Smooth muscle cell (in vitro differentiated cells): ENCODE measurements around the gene ZNRF1. TPM values are rescaled to one million over a fixed set of nuclear protein-coding genes. Genes with fewer than 3 reads are reported as not detected.

Experiments
- DNase-seq: peaks from one replicate; lab custom pipeline; 2025; ENCODE audit not compliant: unreplicated experiment; lab: John Stamatoyannopoulos, UW
- H2AFZ ChIP-seq: fragments of 200-600 bp; sonication (generic); 2 replicates; pipeline ENCODE4 v1.6.0; 2016; ENCODE audit warnings: antibody characterized with exemption, low read depth, mild to moderate bottlenecking
- H3F3A ChIP-seq: fragments of 200-600 bp; sonication (generic); 2 replicates; pipeline ENCODE4 v1.6.0; 2017; ENCODE audit warnings: antibody characterized with exemption, low read depth
- H3K27ac ChIP-seq: fragments of 200-600 bp; sonication (generic); 2 replicates; pipeline ENCODE4 v1.5.1; 2016; ENCODE audit warnings: low read depth, mild to moderate bottlenecking
- H3K27me3 ChIP-seq: fragments of 200-600 bp; sonication (generic); 2 replicates; pipeline ENCODE4 v1.6.1; 2016; ENCODE audit warnings: low read depth, mild to moderate bottlenecking
- H3K36me3 ChIP-seq: fragments of 200-600 bp; sonication (generic); 2 replicates; pipeline ENCODE4 v1.5.1; 2016; ENCODE audit warnings: low read depth
- H3K4me1 ChIP-seq: fragments of 200-600 bp; sonication (generic); 2 replicates; pipeline ENCODE4 v1.5.1; 2016; ENCODE audit warnings: low read depth
- H3K4me2 ChIP-seq: fragments of 200-600 bp; sonication (generic); 2 replicates; pipeline ENCODE4 v1.6.0; 2016; ENCODE audit warnings: mild to moderate bottlenecking
- H3K4me3 ChIP-seq: fragments of 200-600 bp; sonication (generic); 2 replicates; pipeline ENCODE4 v1.5.1; 2016; ENCODE audit warnings: mild to moderate bottlenecking
- H3K79me2 ChIP-seq: fragments of 200-600 bp; sonication (generic); 2 replicates; pipeline ENCODE4 v1.6.0; 2016; ENCODE audit warnings: low read depth, mild to moderate bottlenecking
- H3K9ac ChIP-seq: fragments of 200-600 bp; sonication (generic); 2 replicates; pipeline ENCODE4 v1.6.0; 2016; ENCODE audit warnings: low read depth
- H3K9me3 ChIP-seq: fragments of 200-600 bp; sonication (generic); replicated peaks from 2 replicates; pipeline ENCODE4 v1.5.1; 2016; ENCODE audit warnings: low read depth
- H4K20me1 ChIP-seq: fragments of 200-600 bp; sonication (generic); 2 replicates; pipeline ENCODE4 v1.6.0; 2016; ENCODE audit warnings: low read depth
- CTCF ChIP-seq: fragments of 200-600 bp; sonication (generic); IDR thresholded peaks from 2 replicates; pipeline ENCODE4 v1.5.1; 2017; ENCODE audit warnings: borderline replicate concordance, mild to moderate bottlenecking, antibody characterized with exemption; ENCODE audit not compliant: insufficient read depth, poor library complexity, severe bottlenecking
- WGBS: methylation state at CpG from one replicate; pipeline ENCODE4 v1.1.7; 2016; ENCODE audit warnings: low lambda C conversion rate; 5-methylcytosine and 5-hydroxymethylcytosine counted together
- polyA plus RNA-seq: library from polyadenylated mRNA; unstranded; fragments of >200 nt; fragmentation: Nextera tagmentation; extraction: Ambion mirVana; gene quantifications from 2 replicates; pipeline ENCODE4 v1.2.1, GENCODE V29; 2016
- total RNA-seq: library from RNA; depleted of rRNA; stranded (reverse); fragments of >200 nt; gene quantifications from 2 replicates; pipeline ENCODE4 v1.2.3, GENCODE V29; 2014

ZNRF1 gene
- total and polyA plus RNA-seq, 2 experiments from 2014 or later: 18.2 to 45.4 TPM

GRCh38 chr16:75071621-75072020 is 72.8 kb downstream of the ZNRF1 start:
- peaks cover 67% of the 10 kb centered on the region for H3K79me2 ChIP-seq
- no peaks in the 10 kb centered on the region for H3K4me1 ChIP-seq
- H3K4me2 ChIP-seq: no peak overlapping the region
- H3K27ac ChIP-seq: no peak overlapping the region
- H3F3A ChIP-seq: no peaks in the 10 kb centered on the region
- H4K20me1 ChIP-seq: peaks cover 98% of the 10 kb centered on the region
- no peak overlapping the region for H2AFZ ChIP-seq
- no peak for TF ChIP-seq CTCF
- H3K9ac ChIP-seq: no peak overlapping the region
- DNase-seq: no peak
- H3K27me3 ChIP-seq: no peaks in the 10 kb centered on the region
- 93% methylated on average over 3 of the region's 3 CpGs for WGBS
- H3K9me3 ChIP-seq: no peaks in the 10 kb centered on the region
- no peaks in the 10 kb centered on the region for H3K36me3 ChIP-seq
- H3K4me3 ChIP-seq: no peak overlapping the region

GRCh38 chr16:75072239-75072947 is 73.6 kb downstream of the ZNRF1 start:
- Histone ChIP-seq H4K20me1 (peaks cover 96% of the 10 kb centered on the region), H3K27ac (no peak overlapping the region), H3K9me3 (no peaks in the 10 kb centered on the region), H3K9ac (no peak overlapping the region), H3K4me1 (no peaks in the 10 kb centered on the region), H3K4me3 (no peak overlapping the region), H3K79me2 (peaks cover 67% of the 10 kb centered on the region), H2AFZ (no peak overlapping the region), H3K27me3 (no peaks in the 10 kb centered on the region), H3K36me3 (no peaks in the 10 kb centered on the region), H3F3A (no peaks in the 10 kb centered on the region), H3K4me2 (no peak overlapping the region)
- WGBS: 95% methylated on average over 2 of the region's 2 CpGs
- no peak for DNase-seq
- no peak for TF ChIP-seq CTCF

GRCh38 chr16:75073545-75074303 is 74.9 kb downstream of the ZNRF1 start:
- no peak for DNase-seq
- Histone ChIP-seq H3K9me3 (no peaks in the 10 kb centered on the region), H3K36me3 (no peaks in the 10 kb centered on the region), H3K9ac (no peak overlapping the region), H3K4me1 (no peaks in the 10 kb centered on the region), H2AFZ (no peak overlapping the region), H3K27ac (no peak overlapping the region), H4K20me1 (peaks cover 86% of the 10 kb centered on the region), H3K4me2 (peak overlapping the region; percentile 2), H3K27me3 (no peaks in the 10 kb centered on the region), H3K79me2 (peaks cover 62% of the 10 kb centered on the region), H3K4me3 (no peak overlapping the region), H3F3A (no peaks in the 10 kb centered on the region)
- no peak for TF ChIP-seq CTCF
- 74% methylated on average over 20 of the region's 20 CpGs for WGBS
